Measurements from ENCODE around the gene SLC44A1.

SLC44A1 gene

DNA sequence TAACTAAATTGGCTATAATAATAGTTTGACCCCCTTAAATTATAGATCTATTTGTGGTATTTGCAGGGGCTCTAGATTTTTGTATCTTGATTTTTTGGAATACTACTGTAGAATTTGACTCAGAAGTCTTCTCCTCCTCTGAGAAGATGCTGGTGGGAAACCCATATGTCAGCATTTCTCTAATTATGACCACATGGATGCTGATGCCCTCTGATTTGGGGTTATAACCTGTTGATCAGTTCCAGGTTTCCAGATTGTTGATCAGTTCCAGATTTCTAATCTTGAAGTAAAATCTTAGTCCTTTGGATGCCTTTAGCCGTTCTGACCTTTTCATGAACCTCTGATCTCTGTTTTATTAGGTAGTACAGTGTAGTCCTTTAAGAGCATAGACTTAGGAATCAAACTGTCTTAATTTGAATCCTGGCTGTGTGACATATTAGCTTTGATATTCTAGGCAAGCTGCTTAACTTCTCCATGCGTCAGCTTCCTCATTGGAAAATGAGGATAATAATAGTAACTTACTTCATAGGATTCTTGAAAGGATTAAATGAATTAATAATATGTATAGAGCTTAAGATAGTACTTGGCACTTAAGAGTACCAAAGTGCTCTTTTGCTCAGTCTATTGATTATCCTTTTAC lies 211.5 kb downstream of the SLC44A1 start:
- Histone ChIP-seq H3K4ac (ENCODE audit: low read depth, low read length) (no peak overlapping the region), H3K9me3 (ENCODE audit: insufficient read depth, low read depth, low read length) (peaks cover 5% of the 10 kb centered on the region), H4K91ac (ENCODE audit: low read depth, low read length) (no peak overlapping the region), H3K36me3 (ENCODE audit: control insufficient read depth in 1 of 2, insufficient read depth in 2 of 2, low read length in 2 of 2) (no peaks in the 10 kb centered on the region), H3K27me3 (ENCODE audit: insufficient read depth, low read length) (no peaks in the 10 kb centered on the region), H3K23ac (ENCODE audit: low read length) (no peak overlapping the region), H3K4me3 (ENCODE audit: low read depth, low read length) (no peak overlapping the region), H3K27ac (ENCODE audit: low read depth, low read length) (no peak overlapping the region), H2AFZ (ENCODE audit: insufficient read depth, low read length, poor library complexity) (no peak overlapping the region), H4K12ac (ENCODE audit: low read depth, low read length) (no peak overlapping the region), H2BK5ac (ENCODE audit: low read depth, low read length, poor library complexity) (no peak overlapping the region), H2BK12ac (ENCODE audit: low read length) (no peak overlapping the region), H3K4me2 (ENCODE audit: low read length) (no peak overlapping the region), H3K14ac (ENCODE audit: low read length) (no peak overlapping the region), H3K9ac (ENCODE audit: low read length) (no peak overlapping the region), H3K79me2 (ENCODE audit: control insufficient read depth, insufficient read depth, low read length, poor library complexity) (no peaks in the 10 kb centered on the region), H3K18ac (ENCODE audit: low read length) (no peak overlapping the region), H2AK5ac (ENCODE audit: low read length) (no peak overlapping the region), H3K79me1 (ENCODE audit: low read length) (no peaks in the 10 kb centered on the region), H2BK120ac (ENCODE audit: insufficient read depth, low read length, poor library complexity) (no peak overlapping the region), H4K8ac (ENCODE audit: low read depth, low read length) (no peak overlapping the region), H3K4me1 (ENCODE audit: control insufficient read depth in 1 of 2, insufficient read depth in 2 of 2, low read length in 2 of 2) (peaks cover 0 to 2% of the 10 kb centered on the region in 2 experiments)
- WGBS (ENCODE audit: extremely low coverage, insufficient coverage, insufficient read length), result no CpG with 5 or more reads among the region's 2 CpGs
- no peak for DNase-seq

DNA sequence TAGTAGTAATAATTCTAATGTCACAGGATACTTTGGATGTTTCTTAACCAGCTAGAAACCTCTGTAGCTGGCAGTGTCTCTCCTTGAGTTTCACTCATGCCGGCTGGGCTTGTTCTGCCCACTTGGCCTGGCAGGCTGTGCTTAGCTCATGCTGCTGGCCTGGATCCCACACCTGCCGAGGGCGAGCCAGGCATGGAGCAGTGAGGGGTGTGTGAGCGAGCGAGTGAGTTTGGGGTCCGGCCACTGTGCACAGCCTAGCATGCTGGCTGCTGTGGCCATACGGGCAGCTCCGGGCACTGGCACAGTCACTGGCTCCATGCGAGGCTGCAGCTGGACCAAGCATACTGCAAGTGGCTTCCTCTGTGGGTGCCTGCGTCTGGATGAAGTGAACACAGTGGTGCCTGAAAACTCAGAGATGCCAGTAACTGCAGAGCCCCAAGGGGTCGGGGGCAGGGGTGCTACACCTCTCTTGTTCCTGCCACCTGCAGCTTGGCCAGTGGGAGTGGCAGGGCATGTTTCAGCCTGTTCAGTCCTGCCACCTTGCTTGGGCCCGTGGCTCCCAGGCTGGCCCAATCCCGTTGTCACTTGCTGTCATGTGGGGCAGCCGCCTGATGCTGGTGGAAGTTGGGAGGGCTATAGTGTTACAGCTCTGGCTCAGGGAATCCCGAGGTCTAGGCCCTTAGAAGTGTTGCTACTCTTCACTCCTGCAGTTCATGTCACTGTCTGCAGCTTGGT lies 213.3 kb downstream of the SLC44A1 start:
- Histone ChIP-seq H3K36me3 (ENCODE audit: control insufficient read depth in 1 of 2, insufficient read depth in 2 of 2, low read length in 2 of 2) (no peaks in the 10 kb centered on the region), H3K18ac (ENCODE audit: low read length) (no peak overlapping the region), H3K9me3 (ENCODE audit: insufficient read depth, low read depth, low read length) (peaks cover 5% of the 10 kb centered on the region), H3K14ac (ENCODE audit: low read length) (no peak overlapping the region), H3K4ac (ENCODE audit: low read depth, low read length) (peak overlapping the region; percentile 8), H2BK5ac (ENCODE audit: low read depth, low read length, poor library complexity) (no peak overlapping the region), H3K4me2 (ENCODE audit: low read length) (no peak overlapping the region), H4K8ac (ENCODE audit: low read depth, low read length) (no peak overlapping the region), H3K27ac (ENCODE audit: low read depth, low read length) (no peak overlapping the region), H3K27me3 (ENCODE audit: insufficient read depth, low read length) (no peaks in the 10 kb centered on the region), H3K79me1 (ENCODE audit: low read length) (no peaks in the 10 kb centered on the region), H4K91ac (ENCODE audit: low read depth, low read length) (no peak overlapping the region), H3K9ac (ENCODE audit: low read length) (no peak overlapping the region), H4K12ac (ENCODE audit: low read depth, low read length) (no peak overlapping the region), H3K23ac (ENCODE audit: low read length) (no peak overlapping the region), H2BK120ac (ENCODE audit: insufficient read depth, low read length, poor library complexity) (no peak overlapping the region), H3K4me3 (ENCODE audit: low read depth, low read length) (no peak overlapping the region), H2BK12ac (ENCODE audit: low read length) (no peak overlapping the region), H2AFZ (ENCODE audit: insufficient read depth, low read length, poor library complexity) (no peak overlapping the region), H3K79me2 (ENCODE audit: control insufficient read depth, insufficient read depth, low read length, poor library complexity) (no peaks in the 10 kb centered on the region), H2AK5ac (ENCODE audit: low read length) (no peak overlapping the region), H3K4me1 (ENCODE audit: control insufficient read depth in 1 of 2, insufficient read depth in 2 of 2, low read length in 2 of 2) (peaks cover 0 to 2% of the 10 kb centered on the region in 2 experiments)
- no CpG with 5 or more reads among the region's 15 CpGs for WGBS (ENCODE audit: extremely low coverage, insufficient coverage, insufficient read length)
- no peak for DNase-seq

DNA sequence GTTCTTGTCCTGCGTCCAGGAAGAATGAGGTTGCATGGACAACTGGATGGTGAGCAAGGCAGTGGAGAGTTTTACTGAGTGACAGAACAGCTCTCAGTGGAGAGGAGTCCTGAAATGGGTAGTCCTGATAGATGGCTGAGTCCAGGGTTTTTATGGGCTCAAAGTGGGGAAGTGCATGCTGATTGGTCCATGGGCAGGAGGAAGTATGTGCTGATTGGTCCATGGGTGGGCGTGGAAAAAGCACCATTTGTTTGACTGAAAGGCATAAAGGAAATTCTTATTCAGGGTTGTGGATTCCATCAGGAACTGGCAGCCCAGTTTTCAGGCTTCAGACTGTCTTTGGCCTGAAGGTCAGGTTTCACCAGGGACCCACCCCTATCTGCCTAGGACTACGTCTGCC lies 214.0 kb downstream of the SLC44A1 start:
- Histone ChIP-seq H2BK5ac (ENCODE audit: low read depth, low read length, poor library complexity) (no peak overlapping the region), H3K27ac (ENCODE audit: low read depth, low read length) (no peak overlapping the region), H3K4me2 (ENCODE audit: low read length) (no peak overlapping the region), H4K8ac (ENCODE audit: low read depth, low read length) (no peak overlapping the region), H3K4me3 (ENCODE audit: low read depth, low read length) (no peak overlapping the region), H2BK12ac (ENCODE audit: low read length) (no peak overlapping the region), H3K27me3 (ENCODE audit: insufficient read depth, low read length) (no peaks in the 10 kb centered on the region), H3K23ac (ENCODE audit: low read length) (no peak overlapping the region), H4K12ac (ENCODE audit: low read depth, low read length) (no peak overlapping the region), H3K4me1 (ENCODE audit: control insufficient read depth in 1 of 2, insufficient read depth in 2 of 2, low read length in 2 of 2) (peaks cover 0 to 2% of the 10 kb centered on the region in 2 experiments), H2AK5ac (ENCODE audit: low read length) (no peak overlapping the region), H3K79me1 (ENCODE audit: low read length) (no peaks in the 10 kb centered on the region), H3K9ac (ENCODE audit: low read length) (no peak overlapping the region), H3K18ac (ENCODE audit: low read length) (no peak overlapping the region), H3K36me3 (ENCODE audit: control insufficient read depth in 1 of 2, insufficient read depth in 2 of 2, low read length in 2 of 2) (no peaks in the 10 kb centered on the region), H4K91ac (ENCODE audit: low read depth, low read length) (no peak overlapping the region), H3K9me3 (ENCODE audit: insufficient read depth, low read depth, low read length) (peaks cover 5% of the 10 kb centered on the region), H3K14ac (ENCODE audit: low read length) (no peak overlapping the region), H2AFZ (ENCODE audit: insufficient read depth, low read length, poor library complexity) (no peak overlapping the region), H3K4ac (ENCODE audit: low read depth, low read length) (no peak overlapping the region), H2BK120ac (ENCODE audit: insufficient read depth, low read length, poor library complexity) (no peak overlapping the region), H3K79me2 (ENCODE audit: control insufficient read depth, insufficient read depth, low read length, poor library complexity) (no peaks in the 10 kb centered on the region)
- DNase-seq, result no peak
- no CpG with 5 or more reads among the region's 3 CpGs for WGBS (ENCODE audit: extremely low coverage, insufficient coverage, insufficient read length)

DNA sequence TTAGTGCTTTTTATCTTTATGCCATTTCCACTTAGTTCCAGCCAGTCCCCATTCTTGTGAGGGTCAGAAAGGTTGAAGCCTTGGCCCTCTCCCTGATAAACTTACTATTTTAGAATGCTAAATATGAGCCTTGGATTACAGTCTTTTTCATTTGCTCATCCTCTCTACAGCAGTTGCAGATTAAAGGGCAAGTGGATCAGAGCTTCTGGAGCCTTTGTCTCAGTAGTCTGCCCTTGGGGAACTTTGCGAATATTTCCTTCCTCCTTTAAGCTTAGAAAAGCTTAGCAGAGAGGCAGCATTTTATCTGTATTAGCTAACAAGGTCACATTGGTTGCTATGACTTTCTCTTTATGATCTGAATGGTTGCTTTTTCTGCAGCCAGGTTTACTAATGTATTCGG lies 214.9 kb downstream of the SLC44A1 start:
- no peak overlapping the region for H3K18ac ChIP-seq (ENCODE audit: low read length)
- no peak overlapping the region for H3K4me3 ChIP-seq (ENCODE audit: low read depth, low read length)
- peaks cover 0 to 2% of the 10 kb centered on the region in 2 experiments for H3K4me1 ChIP-seq (ENCODE audit: control insufficient read depth in 1 of 2, insufficient read depth in 2 of 2, low read length in 2 of 2)
- no CpG with 5 or more reads among the region's 2 CpGs for WGBS (ENCODE audit: extremely low coverage, insufficient coverage, insufficient read length)
- H2BK12ac ChIP-seq (ENCODE audit: low read length), result no peak overlapping the region
- H3K23ac ChIP-seq (ENCODE audit: low read length), result no peak overlapping the region
- H4K91ac ChIP-seq (ENCODE audit: low read depth, low read length), result no peak overlapping the region
- H3K27me3 ChIP-seq (ENCODE audit: insufficient read depth, low read length), result no peaks in the 10 kb centered on the region
- no peak overlapping the region for H2AK5ac ChIP-seq (ENCODE audit: low read length)
- H2AFZ ChIP-seq (ENCODE audit: insufficient read depth, low read length, poor library complexity), result no peak overlapping the region
- H2BK120ac ChIP-seq (ENCODE audit: insufficient read depth, low read length, poor library complexity), result no peak overlapping the region
- H3K79me2 ChIP-seq (ENCODE audit: control insufficient read depth, insufficient read depth, low read length, poor library complexity), result no peaks in the 10 kb centered on the region
- no peak overlapping the region for H4K12ac ChIP-seq (ENCODE audit: low read depth, low read length)
- H3K4ac ChIP-seq (ENCODE audit: low read depth, low read length), result no peak overlapping the region
- DNase-seq, result peak in 1 of 2 donors; percentile 68
- H3K9me3 ChIP-seq (ENCODE audit: insufficient read depth, low read depth, low read length), result peaks cover 5% of the 10 kb centered on the region
- H3K27ac ChIP-seq (ENCODE audit: low read depth, low read length), result no peak overlapping the region
- no peaks in the 10 kb centered on the region for H3K79me1 ChIP-seq (ENCODE audit: low read length)
- H3K14ac ChIP-seq (ENCODE audit: low read length), result no peak overlapping the region
- no peaks in the 10 kb centered on the region for H3K36me3 ChIP-seq (ENCODE audit: control insufficient read depth in 1 of 2, insufficient read depth in 2 of 2, low read length in 2 of 2)
- H4K8ac ChIP-seq (ENCODE audit: low read depth, low read length), result no peak overlapping the region
- H3K9ac ChIP-seq (ENCODE audit: low read length), result no peak overlapping the region
- no peak overlapping the region for H2BK5ac ChIP-seq (ENCODE audit: low read depth, low read length, poor library complexity)
- H3K4me2 ChIP-seq (ENCODE audit: low read length), result no peak overlapping the region
